Left ventricle myocardium inferior (tissue), 1 donor: ENCODE measurements around the gene TPO. TPM values are rescaled to one million over a fixed set of nuclear protein-coding genes. Genes with fewer than 3 reads are reported as not detected.

ENCODE experiments used
- DNase-seq: peaks from one replicate; pipeline ENCODE4 v3.0.0-alpha.2; 2020
- H3K27ac ChIP-seq: fragments of 200-600 bp; replicated peaks from 2 replicates; pipeline ENCODE4 v1.8.0; 2021
- H3K27me3 ChIP-seq: fragments of 200-600 bp; 2 replicates; pipeline ENCODE4 v1.8.0; 2021; ENCODE audit warnings: low read depth
- H3K36me3 ChIP-seq: fragments of 200-600 bp; 2 replicates; pipeline ENCODE4 v1.8.0; 2021
- H3K4me1 ChIP-seq: fragments of 200-600 bp; 2 replicates; pipeline ENCODE4 v1.8.0; 2021
- H3K4me3 ChIP-seq: fragments of 200-600 bp; 2 replicates; pipeline ENCODE4 v1.8.0; 2021; ENCODE audit warnings: mild to moderate bottlenecking, moderate library complexity
- H3K9me3 ChIP-seq: fragments of 200-600 bp; replicated peaks from 2 replicates; pipeline ENCODE4 v1.8.0; 2021
- intact Hi-C: fragments of 100-400 bp; cut with micrococcal nuclease; formaldehyde crosslinking; loops from one replicate; pipeline ENCODE4 v1.11.0; 2022
- total RNA-seq: library from RNA; stranded (reverse); fragmentation: NEBNext Ultra II Directional; extraction: Animal tissue kit (Norgen Biotek cat#: 25700); gene quantifications from one replicate; pipeline ENCODE4 v1.2.1, GENCODE V29; 2021
- TF ChIP-seq, protein P1 (sequence below): fragments of 200-600 bp; IDR thresholded peaks from 2 replicates; pipeline ENCODE4 v1.8.0; 2021; ENCODE audit warnings: antibody characterized with exemption, mild to moderate bottlenecking, borderline replicate concordance
- donor health status: DM: no; HTN: yes; CAD: no; lungs with severe emphysema.

The TPO gene
- total RNA-seq, 1 donor from 2014 or later: 7.1 TPM

DNA sequence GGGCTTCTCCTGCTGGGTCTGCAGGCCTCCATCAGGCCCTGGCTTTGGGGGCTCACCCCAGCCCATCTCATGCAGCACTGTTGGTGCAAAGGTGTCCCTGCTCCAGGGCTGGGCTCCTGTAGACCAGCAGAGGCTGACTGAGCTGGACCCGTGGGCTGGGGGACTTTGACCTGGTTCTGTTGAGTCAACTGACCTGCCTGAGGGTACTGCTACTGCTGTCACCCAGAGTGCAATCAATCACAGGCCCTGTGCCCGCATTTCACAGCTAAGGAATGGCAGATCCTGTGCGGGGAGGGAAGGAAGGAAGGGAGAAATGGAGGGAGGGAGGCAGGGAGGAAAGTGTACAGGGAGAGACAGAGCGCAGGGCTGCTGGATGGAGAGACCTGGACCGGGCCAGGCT is 136.8 kb downstream of the TPO start:
- intact Hi-C loops: no loop called here
- TF ChIP-seq, protein P1, sequence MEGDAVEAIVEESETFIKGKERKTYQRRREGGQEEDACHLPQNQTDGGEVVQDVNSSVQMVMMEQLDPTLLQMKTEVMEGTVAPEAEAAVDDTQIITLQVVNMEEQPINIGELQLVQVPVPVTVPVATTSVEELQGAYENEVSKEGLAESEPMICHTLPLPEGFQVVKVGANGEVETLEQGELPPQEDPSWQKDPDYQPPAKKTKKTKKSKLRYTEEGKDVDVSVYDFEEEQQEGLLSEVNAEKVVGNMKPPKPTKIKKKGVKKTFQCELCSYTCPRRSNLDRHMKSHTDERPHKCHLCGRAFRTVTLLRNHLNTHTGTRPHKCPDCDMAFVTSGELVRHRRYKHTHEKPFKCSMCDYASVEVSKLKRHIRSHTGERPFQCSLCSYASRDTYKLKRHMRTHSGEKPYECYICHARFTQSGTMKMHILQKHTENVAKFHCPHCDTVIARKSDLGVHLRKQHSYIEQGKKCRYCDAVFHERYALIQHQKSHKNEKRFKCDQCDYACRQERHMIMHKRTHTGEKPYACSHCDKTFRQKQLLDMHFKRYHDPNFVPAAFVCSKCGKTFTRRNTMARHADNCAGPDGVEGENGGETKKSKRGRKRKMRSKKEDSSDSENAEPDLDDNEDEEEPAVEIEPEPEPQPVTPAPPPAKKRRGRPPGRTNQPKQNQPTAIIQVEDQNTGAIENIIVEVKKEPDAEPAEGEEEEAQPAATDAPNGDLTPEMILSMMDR: no peak
- H3K36me3 ChIP-seq: no peaks in the 10 kb centered on the region
- peaks cover 33% of the 10 kb centered on the region for H3K27me3 ChIP-seq
- no peak overlapping the region for H3K4me3 ChIP-seq
- peaks cover 16% of the 10 kb centered on the region for H3K4me1 ChIP-seq
- H3K27ac ChIP-seq: no peak overlapping the region
- H3K9me3 ChIP-seq: no peaks in the 10 kb centered on the region
- DNase-seq: no peak

DNA sequence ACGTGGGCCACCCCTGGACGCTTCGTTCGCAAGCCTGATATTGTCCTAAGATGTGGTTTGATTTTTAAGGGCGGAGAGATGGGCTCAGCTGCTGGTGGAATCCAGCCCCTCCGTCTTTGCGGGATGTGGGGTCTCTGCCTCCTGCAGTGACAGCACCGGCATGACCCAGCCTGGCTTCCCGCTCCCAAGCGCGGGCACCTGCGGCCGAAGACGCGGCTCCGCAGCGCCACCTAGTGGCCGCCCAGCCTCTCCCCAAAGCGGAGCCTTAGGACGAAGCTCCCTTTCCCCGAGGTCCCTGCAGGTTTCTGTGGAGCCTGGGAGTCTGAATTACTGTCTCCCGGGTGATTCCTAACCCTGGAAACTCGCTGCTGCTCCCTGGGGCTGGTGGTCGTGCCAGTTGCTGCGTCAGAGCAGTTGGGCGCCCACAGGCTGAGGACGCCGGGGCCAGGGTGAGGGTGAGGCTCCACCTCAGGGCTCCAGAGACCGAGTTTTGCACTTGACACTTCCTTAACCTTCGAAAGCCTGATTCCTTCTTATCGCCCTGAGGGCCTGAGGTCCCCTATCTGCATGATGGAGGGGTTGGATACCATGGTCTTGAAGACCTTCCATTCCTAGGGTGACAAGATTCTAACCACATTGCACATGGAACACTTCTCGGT is 137.5 kb downstream of the TPO start:
- intact Hi-C loops: no loop called here
- Histone ChIP-seq H3K4me1 (peaks cover 14% of the 10 kb centered on the region), H3K4me3 (peak overlapping the region; percentile 39), H3K27ac (no peak overlapping the region), H3K9me3 (no peaks in the 10 kb centered on the region), H3K27me3 (peaks cover 33% of the 10 kb centered on the region), H3K36me3 (no peaks in the 10 kb centered on the region)
- peak; percentile 47 for DNase-seq
- TF ChIP-seq, protein P1: peak; percentile 99

DNA sequence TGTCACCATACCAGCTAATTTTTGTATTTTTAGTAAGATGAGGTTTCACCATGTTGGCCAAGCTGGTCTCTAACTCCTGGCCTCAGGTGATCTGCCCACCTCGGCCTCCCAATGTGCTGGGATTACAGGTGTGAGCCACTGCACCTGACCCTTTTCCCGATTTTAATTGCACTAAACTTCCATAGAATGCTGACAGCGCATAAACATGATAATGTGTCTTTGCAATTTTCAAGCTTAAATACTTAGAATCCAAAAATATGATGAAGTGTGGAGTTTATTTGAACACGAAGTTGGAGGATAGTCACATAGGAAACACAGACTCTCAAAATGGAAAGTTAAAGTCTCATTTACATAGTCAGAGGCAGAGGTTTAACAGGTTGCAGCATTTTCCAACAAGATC is 138.6 kb downstream of the TPO start:
- intact Hi-C loops: no loop called here
- Histone ChIP-seq H3K4me3 (no peak overlapping the region), H3K36me3 (no peaks in the 10 kb centered on the region)

DNA sequence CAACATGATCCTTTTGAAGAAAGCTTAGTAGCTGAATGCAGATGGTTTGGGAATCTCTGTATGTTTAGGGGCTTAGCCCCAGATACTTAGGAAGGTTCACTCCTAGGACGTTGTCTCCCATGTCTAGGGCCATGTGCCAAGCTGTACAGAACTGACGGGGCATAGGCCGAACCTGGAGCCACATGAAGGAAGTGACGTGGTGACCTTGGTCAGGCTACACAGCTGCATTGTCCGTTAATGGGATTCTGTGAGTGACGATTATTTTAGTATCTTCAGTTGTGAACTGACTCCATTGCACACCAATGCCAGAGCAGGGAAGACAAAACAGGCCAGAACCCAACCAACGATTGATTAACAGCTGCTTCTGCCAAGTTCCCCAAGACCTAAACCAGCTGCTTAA is 139.3 kb downstream of the TPO start:
- intact Hi-C loops: no loop called here
- TF ChIP-seq, protein P1: no peak
- no peaks in the 10 kb centered on the region for H3K9me3 ChIP-seq
- DNase-seq: no peak
- H3K4me3 ChIP-seq: no peak overlapping the region
- H3K27ac ChIP-seq: no peak overlapping the region
- no peaks in the 10 kb centered on the region for H3K36me3 ChIP-seq
- H3K27me3 ChIP-seq: peaks cover 22% of the 10 kb centered on the region
- H3K4me1 ChIP-seq: peaks cover 17% of the 10 kb centered on the region

More for the DNA sequence above, 138.6 kb downstream of the TPO start:
- DNase-seq: no peak
- Histone ChIP-seq H3K4me1 (peaks cover 10% of the 10 kb centered on the region), H3K27me3 (peaks cover 27% of the 10 kb centered on the region), H3K27ac (no peak overlapping the region), H3K9me3 (no peaks in the 10 kb centered on the region)
- TF ChIP-seq, protein P1: no peak

DNA sequence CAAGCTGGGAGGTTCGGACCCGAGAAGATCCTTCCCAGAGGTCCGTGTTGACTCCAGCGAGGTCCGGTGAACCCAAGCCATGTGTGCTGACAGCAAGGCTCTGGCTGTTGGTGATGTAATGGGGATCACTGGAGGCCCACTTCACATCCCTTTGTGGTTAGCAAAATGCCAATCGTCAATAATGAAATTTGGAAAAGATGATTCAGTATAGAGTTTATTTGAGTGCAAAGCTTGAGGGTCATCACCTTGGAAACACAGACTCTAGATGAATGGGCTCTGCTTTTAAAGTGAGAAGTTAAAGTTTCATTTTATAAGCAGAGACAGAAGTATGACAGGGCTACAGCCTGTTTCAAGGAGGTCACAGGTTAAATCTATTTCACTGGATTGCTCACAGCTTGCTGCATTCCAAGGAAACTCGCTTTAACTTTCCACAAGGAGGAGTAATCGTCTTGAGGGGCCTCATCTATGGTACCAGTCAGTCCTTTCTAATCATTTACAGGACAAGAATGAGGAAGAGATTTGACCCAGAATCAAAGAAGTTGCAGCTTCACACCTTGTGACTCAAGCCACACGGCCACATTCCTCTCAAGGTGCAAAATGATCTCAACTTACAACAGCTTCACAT is 140.5 kb downstream of the TPO start:
- peaks cover 23% of the 10 kb centered on the region for H3K27me3 ChIP-seq
- H3K36me3 ChIP-seq: no peaks in the 10 kb centered on the region
- intact Hi-C loops: no loop called here
- H3K4me1 ChIP-seq: peaks cover 18% of the 10 kb centered on the region
- TF ChIP-seq, protein P1: no peak
- no peak overlapping the region for H3K4me3 ChIP-seq
- H3K27ac ChIP-seq: no peak overlapping the region
- no peak for DNase-seq
- H3K9me3 ChIP-seq: no peaks in the 10 kb centered on the region
